ENCODE data around the gene FREM2. TPM values are rescaled to one million over a fixed set of nuclear protein-coding genes. Genes with fewer than 3 reads are reported as not detected.

Gene FREM2
- total RNA-seq, 1 experiment from 2014 or later: 3.8 TPM

DNA sequence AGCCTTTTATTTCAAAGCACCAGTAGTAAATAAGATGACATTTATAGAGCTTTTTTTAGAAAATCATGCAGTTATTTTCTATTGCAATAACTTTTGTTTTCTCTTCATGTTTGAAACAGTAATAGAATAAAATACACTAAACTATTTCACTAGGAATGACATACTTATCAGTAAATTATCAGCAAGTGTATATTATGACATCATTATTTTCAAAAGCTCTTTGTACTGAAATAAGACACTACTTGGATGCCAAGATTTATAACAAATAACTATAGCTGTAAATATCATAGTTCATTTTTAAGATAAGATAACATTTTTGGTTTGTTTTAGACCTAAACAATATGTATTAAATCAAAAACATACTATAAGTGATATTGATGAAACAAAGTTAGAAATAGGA, 246.9 kb downstream of the FREM2 start:
- no peaks in the 10 kb centered on the region for H3K27me3 ChIP-seq (replicated peaks; ENCODE audit: insufficient read depth, low read depth, low read length, poor library complexity)
- no peaks in the 10 kb centered on the region for H3K36me3 ChIP-seq (ENCODE audit: insufficient read depth, low read length, poor library complexity, severe bottlenecking)
- intact Hi-C loops (cut with micrococcal nuclease; ENCODE audit: unreplicated experiment): no loop called here
- ChIA-PET POLR2A (ENCODE audit: low non-redundant PET) (no interaction called here), CTCF (no interaction called here)
- H3K27ac ChIP-seq (ENCODE audit: low read depth, low read length, poor library complexity, severe bottlenecking): no peak overlapping the region
- TF ChIP-seq EZH2 (IDR thresholded peaks at IDR 0.05; ENCODE audit: borderline replicate concordance, low read depth, low read length, poor library complexity, severe bottlenecking): no peak
- TF ChIP-seq, protein P1, sequence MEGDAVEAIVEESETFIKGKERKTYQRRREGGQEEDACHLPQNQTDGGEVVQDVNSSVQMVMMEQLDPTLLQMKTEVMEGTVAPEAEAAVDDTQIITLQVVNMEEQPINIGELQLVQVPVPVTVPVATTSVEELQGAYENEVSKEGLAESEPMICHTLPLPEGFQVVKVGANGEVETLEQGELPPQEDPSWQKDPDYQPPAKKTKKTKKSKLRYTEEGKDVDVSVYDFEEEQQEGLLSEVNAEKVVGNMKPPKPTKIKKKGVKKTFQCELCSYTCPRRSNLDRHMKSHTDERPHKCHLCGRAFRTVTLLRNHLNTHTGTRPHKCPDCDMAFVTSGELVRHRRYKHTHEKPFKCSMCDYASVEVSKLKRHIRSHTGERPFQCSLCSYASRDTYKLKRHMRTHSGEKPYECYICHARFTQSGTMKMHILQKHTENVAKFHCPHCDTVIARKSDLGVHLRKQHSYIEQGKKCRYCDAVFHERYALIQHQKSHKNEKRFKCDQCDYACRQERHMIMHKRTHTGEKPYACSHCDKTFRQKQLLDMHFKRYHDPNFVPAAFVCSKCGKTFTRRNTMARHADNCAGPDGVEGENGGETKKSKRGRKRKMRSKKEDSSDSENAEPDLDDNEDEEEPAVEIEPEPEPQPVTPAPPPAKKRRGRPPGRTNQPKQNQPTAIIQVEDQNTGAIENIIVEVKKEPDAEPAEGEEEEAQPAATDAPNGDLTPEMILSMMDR (conservative IDR thresholded peaks at IDR 0.05; ENCODE audit: low read depth, low read length): no peak
- no peak overlapping the region for H3K4me3 ChIP-seq (ENCODE audit: low read depth, low read length, poor library complexity, severe bottlenecking)
- BruUV-seq (replicated peaks): no TSS peak
- H3K4me1 ChIP-seq (ENCODE audit: insufficient read depth, low read length, poor library complexity, severe bottlenecking): no peaks in the 10 kb centered on the region
- H3K9me3 ChIP-seq (ENCODE audit: low read depth, low read length, poor library complexity, severe bottlenecking): no peaks in the 10 kb centered on the region
- no peak for DNase-seq (ENCODE audit: low spot score)
